B cell (primary cell): ENCODE measurements around the gene RNF150.

Experiments used
- EZH2 ChIP-seq: IDR thresholded peaks from 2 replicates; pipeline ENCODE4 v1.6.1; 2012; ENCODE audit warnings: borderline replicate concordance, low read depth, mild to moderate bottlenecking, moderate library complexity, low read length; ENCODE audit not compliant: insufficient read depth, poor library complexity, severe bottlenecking
- TF ChIP-seq, protein P1 (sequence below): fragments of 200-600 bp; IDR thresholded peaks from one replicate; pipeline ENCODE4 v1.8.0; 2022; ENCODE audit warnings: antibody characterized with exemption, mild to moderate bottlenecking

GRCh38 chr4:141002323-141002805 is 130.9 kb downstream of the RNF150 start:
- TF ChIP-seq, protein P1, sequence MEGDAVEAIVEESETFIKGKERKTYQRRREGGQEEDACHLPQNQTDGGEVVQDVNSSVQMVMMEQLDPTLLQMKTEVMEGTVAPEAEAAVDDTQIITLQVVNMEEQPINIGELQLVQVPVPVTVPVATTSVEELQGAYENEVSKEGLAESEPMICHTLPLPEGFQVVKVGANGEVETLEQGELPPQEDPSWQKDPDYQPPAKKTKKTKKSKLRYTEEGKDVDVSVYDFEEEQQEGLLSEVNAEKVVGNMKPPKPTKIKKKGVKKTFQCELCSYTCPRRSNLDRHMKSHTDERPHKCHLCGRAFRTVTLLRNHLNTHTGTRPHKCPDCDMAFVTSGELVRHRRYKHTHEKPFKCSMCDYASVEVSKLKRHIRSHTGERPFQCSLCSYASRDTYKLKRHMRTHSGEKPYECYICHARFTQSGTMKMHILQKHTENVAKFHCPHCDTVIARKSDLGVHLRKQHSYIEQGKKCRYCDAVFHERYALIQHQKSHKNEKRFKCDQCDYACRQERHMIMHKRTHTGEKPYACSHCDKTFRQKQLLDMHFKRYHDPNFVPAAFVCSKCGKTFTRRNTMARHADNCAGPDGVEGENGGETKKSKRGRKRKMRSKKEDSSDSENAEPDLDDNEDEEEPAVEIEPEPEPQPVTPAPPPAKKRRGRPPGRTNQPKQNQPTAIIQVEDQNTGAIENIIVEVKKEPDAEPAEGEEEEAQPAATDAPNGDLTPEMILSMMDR, result no peak
- no peak for TF ChIP-seq EZH2
